HepG2 (cell line): ENCODE results near the gene SAMSN1. TPM values are rescaled to one million over a fixed set of nuclear protein-coding genes. Genes with fewer than 3 reads are reported as not detected.

Source experiments
- ATAC-seq: fragments of 200-7000 bp; cut with Tn5 transposase; 3 replicates; pipeline ENCODE4 v1.9.1; 2020; ENCODE audit warnings: mild to moderate bottlenecking, moderate library complexity
- BruUV-seq: library from RNA; stranded (reverse); fragments of 400-500 nt; replicated peaks from 2 replicates; lab custom pipeline; 2021; lab: Mats Ljungman, UMichigan
- CTCF ChIA-PET: fragments of 300-600 bp; formaldehyde crosslinking; extraction: SDS; loops from one replicate; lab custom pipeline; 2021; ENCODE audit warnings: low total read pairs, inconsistent platforms, low intra/inter-chr PET ratio; lab: Yijun Ruan, JAX
- POLR2A ChIA-PET: fragments of 350-600 bp; sonication (Branson Sonifier 250); formaldehyde crosslinking; loops from one replicate; lab custom pipeline; 2020; ENCODE audit warnings: antibody characterized with exemption, inconsistent platforms; lab: Yijun Ruan, JAX
- DNase-seq: peaks from one replicate; pipeline ENCODE4 v3.0.0-alpha.2; 2015; ENCODE audit warnings: low spot score
- FAIRE-seq: peaks from 3 replicates; lab custom pipeline; 2011; peaks lifted over from hg19 to GRCh38; lab: Jason Lieb, UNC
- H2AFZ ChIP-seq: one replicate; pipeline ENCODE4 v1.6.1; 2011; ENCODE audit warnings: low read length, inconsistent platforms
- H3K27ac ChIP-seq: fragments of 300-600 bp; 3 replicates; pipeline ENCODE4 v1.8.0; 2011; ENCODE audit warnings: mixed run types, mild to moderate bottlenecking, mixed read lengths, low read length, inconsistent platforms; ENCODE audit not compliant: insufficient read depth; ENCODE audit errors: extremely low read length
- H3K27me3 ChIP-seq, 2 experiments: fragments of 200-600 bp in 1 of 2; 2 replicates in 1 of 2; 3 replicates in 1 of 2; pipeline versions ENCODE4 v1.6.0 to v1.8.0; 2011; ENCODE audit warnings: low read length in 2 of 2, mild to moderate bottlenecking in 2 of 2, moderate library complexity in 2 of 2, inconsistent platforms in 1 of 2; ENCODE audit not compliant: insufficient read depth in 2 of 2, control insufficient read depth in 1 of 2
- H3K36me3 ChIP-seq, 2 experiments: fragments of 200-600 bp in 1 of 2; replicated peaks in 1 of 2; 2 replicates in 1 of 2; 3 replicates in 1 of 2; pipeline versions ENCODE4 v1.5.1 to v1.8.0; 2011; ENCODE audit warnings: low read length in 2 of 2, inconsistent platforms in 1 of 2; ENCODE audit not compliant: insufficient read depth in 2 of 2, control insufficient read depth in 1 of 2
- H3K4me1 ChIP-seq: 2 replicates; pipeline ENCODE4 v1.5.1; 2012; ENCODE audit warnings: low read length, inconsistent platforms; ENCODE audit not compliant: insufficient read depth
- H3K4me2 ChIP-seq: 2 replicates; pipeline ENCODE4 v1.6.0; 2011; ENCODE audit warnings: low read depth, low read length, inconsistent platforms
- H3K4me3 ChIP-seq, 3 experiments: fragments of 200-600 bp in 1 of 3; sonication (generic), shearing (Covaris generic) in 1 of 3; replicated peaks in 1 of 3; 2 replicates each; pipeline ENCODE4 v1.5.1; 2011 to 2016; ENCODE audit warnings: low read length in 3 of 3, inconsistent platforms in 2 of 3, low read depth in 2 of 3, mild to moderate bottlenecking in 2 of 3, control low read depth in 1 of 3, mixed read lengths in 1 of 3; ENCODE audit not compliant: insufficient read depth in 1 of 3
- H3K79me2 ChIP-seq: one replicate; pipeline ENCODE4 v1.6.1; 2011; ENCODE audit warnings: low read length, inconsistent platforms; ENCODE audit not compliant: insufficient read depth
- H3K9ac ChIP-seq: 2 replicates; pipeline ENCODE4 v1.6.0; 2011; ENCODE audit warnings: mild to moderate bottlenecking, low read depth, low read length, inconsistent platforms; ENCODE audit not compliant: insufficient read depth
- H3K9me3 ChIP-seq: 2 replicates; pipeline ENCODE4 v1.5.1; 2012; ENCODE audit warnings: mild to moderate bottlenecking, low read length
- H4K20me1 ChIP-seq: 2 replicates; pipeline ENCODE4 v1.6.0; 2011; ENCODE audit warnings: inconsistent platforms, mild to moderate bottlenecking, low read length, moderate library complexity; ENCODE audit not compliant: insufficient read depth
- SNRNP70 ChIP-seq: fragments of 200-400 bp; formaldehyde crosslinking; IDR thresholded peaks from 2 replicates; pipeline ENCODE4 v1.6.1; 2017; ENCODE audit warnings: mild to moderate bottlenecking, low read depth, low read length, moderate library complexity
- XBP1 ChIP-seq: sonication (generic); formaldehyde crosslinking; IDR thresholded peaks from 2 replicates; pipeline ENCODE4 v1.5.0; 2020; ENCODE audit warnings: missing genetic modification reagents
- ZBTB1 ChIP-seq: sonication (generic); formaldehyde crosslinking; IDR thresholded peaks from 2 replicates; pipeline ENCODE4 v1.4.0; 2020; ENCODE audit warnings: missing genetic modification reagents, borderline replicate concordance
- ZFP1 ChIP-seq: IDR thresholded peaks from 2 replicates; pipeline ENCODE4 v1.6.1; 2016
- ZNF160 ChIP-seq: sonication (generic); formaldehyde crosslinking; IDR thresholded peaks from 2 replicates; pipeline ENCODE4 v1.8.0; 2022; ENCODE audit warnings: mild to moderate bottlenecking, inconsistent platforms, missing genetic modification reagents
- ZNF75D ChIP-seq: sonication (generic); formaldehyde crosslinking; IDR thresholded peaks from 2 replicates; pipeline ENCODE4 v1.8.1; 2023; ENCODE audit warnings: missing genetic modification reagents, mild to moderate bottlenecking, borderline replicate concordance
- ZNF775 ChIP-seq: sonication (generic); formaldehyde crosslinking; IDR thresholded peaks from 2 replicates; pipeline ENCODE4 v1.4.0; 2020; ENCODE audit warnings: missing genetic modification reagents, mild to moderate bottlenecking, moderate library complexity, borderline replicate concordance
- WGBS: methylation state at CpG from one replicate; pipeline ENCODE4 v1.1.6; 2017; ENCODE audit warnings: low lambda C conversion rate; 5-methylcytosine and 5-hydroxymethylcytosine counted together
- in situ Hi-C: cut with HindIII; loops from 2 replicates; pipeline ENCODE4 v1.10.0; 2017; ENCODE audit warnings: low pct_unique_long_range_greater_than_20kb; ENCODE audit not compliant: extremely low pct_ligation_motif_present
- intact Hi-C: fragments of 100-400 bp; cut with micrococcal nuclease; formaldehyde crosslinking; loops from one replicate; pipeline ENCODE4 v1.10.0; 2022; ENCODE audit not compliant: unreplicated experiment
- polyA plus RNA-seq, 8 experiments: library from polyadenylated mRNA; depleted of rRNA in 3 of 8; stranded (reverse) in 7 of 8; unstranded in 1 of 8; fragments of >200 nt; fragmentation: Illumina TruSeq in 4 of 8; extraction: Trizol in 4 of 8; gene quantifications; 2 replicates each; pipeline versions ENCODE4 v1.2.1 to v1.2.3, GENCODE V29; 2011 to 2016; ENCODE audit warnings: low read depth in 4 of 8, missing spikeins in 1 of 8, mixed read lengths in 1 of 8; ENCODE audit not compliant: insufficient read depth in 1 of 8
- total RNA-seq, 5 experiments: library from RNA; depleted of rRNA; stranded (reverse); fragments of >200 nt; fragmentation: Illumina TruSeq; extraction: Trizol; gene quantifications; 2 replicates each; pipeline ENCODE4 v1.2.3, GENCODE V29; 2016; ENCODE audit warnings: low read depth in 1 of 5
- TF ChIP-seq, protein P1 (sequence below): sonication (generic); formaldehyde crosslinking; IDR thresholded peaks from 2 replicates; pipeline ENCODE4 v1.4.0; 2020; ENCODE audit warnings: missing genetic modification reagents
- TF ChIP-seq, protein P2 (sequence below): sonication (generic); formaldehyde crosslinking; IDR thresholded peaks from 2 replicates; pipeline ENCODE4 v1.8.0; 2022; ENCODE audit warnings: missing genetic modification reagents, mild to moderate bottlenecking, moderate library complexity, borderline replicate concordance
- TF ChIP-seq, protein P3 (sequence below): sonication (generic); formaldehyde crosslinking; IDR thresholded peaks from 2 replicates; pipeline ENCODE4 v1.4.0; 2020; ENCODE audit warnings: mild to moderate bottlenecking, missing genetic modification reagents, borderline replicate concordance
- TF ChIP-seq, protein P4 (sequence below): sonication (generic); formaldehyde crosslinking; IDR thresholded peaks from 2 replicates; pipeline ENCODE4 v1.4.0; 2020; ENCODE audit warnings: missing genetic modification reagents

SAMSN1 gene
- total and polyA plus RNA-seq, 2 of the 13 experiments (the other 11 are each of a cell fraction or from before 2014, with no cell fraction given) = 0.09 TPM; not detected in 1

DNA sequence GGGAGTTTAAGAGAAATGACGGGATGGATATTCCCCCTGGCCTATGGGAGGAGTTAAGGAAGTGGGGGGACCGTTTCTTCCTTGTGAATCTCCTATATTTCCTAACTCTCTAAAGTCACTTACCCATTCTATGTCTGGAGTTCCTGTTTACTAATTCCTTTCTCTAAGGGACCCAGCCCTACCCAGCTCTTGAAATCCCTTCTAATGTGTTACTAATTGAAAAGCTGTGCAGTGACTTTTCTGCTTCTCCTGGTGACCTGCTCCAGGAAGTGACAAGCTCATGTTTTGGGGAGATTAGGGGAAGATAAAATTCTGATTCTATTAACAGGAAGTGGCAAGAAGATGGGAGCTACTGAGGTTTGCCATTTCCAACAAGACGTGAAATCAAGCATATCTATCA lies 4.0 kb upstream of the SAMSN1 start:
- Histone ChIP-seq H3K27ac (no peak overlapping the region), H3K9ac (no peak overlapping the region), H3K4me3 (no peak overlapping the region), H3K9me3 (no peaks in the 10 kb centered on the region), H3K79me2 (no peaks in the 10 kb centered on the region), H3K4me1 (no peaks in the 10 kb centered on the region), H3K4me2 (no peak overlapping the region), H4K20me1 (no peaks in the 10 kb centered on the region), H3K36me3 (no peaks in the 10 kb centered on the region), H2AFZ (no peak overlapping the region), H3K27me3 (no peaks in the 10 kb centered on the region)
- intact Hi-C loops = no loop called here
- in situ Hi-C loops = no loop called here
- no peak for DNase-seq
- BruUV-seq = no TSS peak
- CTCF ChIA-PET = no interaction called here
- POLR2A ChIA-PET = no interaction called here
- WGBS = 0% methylated on average over 3 of the region's 3 CpGs
- no peak for FAIRE-seq
- no peak for ATAC-seq
- TF ChIP-seq SNRNP70 = no peak
- TF ChIP-seq, protein P1, sequence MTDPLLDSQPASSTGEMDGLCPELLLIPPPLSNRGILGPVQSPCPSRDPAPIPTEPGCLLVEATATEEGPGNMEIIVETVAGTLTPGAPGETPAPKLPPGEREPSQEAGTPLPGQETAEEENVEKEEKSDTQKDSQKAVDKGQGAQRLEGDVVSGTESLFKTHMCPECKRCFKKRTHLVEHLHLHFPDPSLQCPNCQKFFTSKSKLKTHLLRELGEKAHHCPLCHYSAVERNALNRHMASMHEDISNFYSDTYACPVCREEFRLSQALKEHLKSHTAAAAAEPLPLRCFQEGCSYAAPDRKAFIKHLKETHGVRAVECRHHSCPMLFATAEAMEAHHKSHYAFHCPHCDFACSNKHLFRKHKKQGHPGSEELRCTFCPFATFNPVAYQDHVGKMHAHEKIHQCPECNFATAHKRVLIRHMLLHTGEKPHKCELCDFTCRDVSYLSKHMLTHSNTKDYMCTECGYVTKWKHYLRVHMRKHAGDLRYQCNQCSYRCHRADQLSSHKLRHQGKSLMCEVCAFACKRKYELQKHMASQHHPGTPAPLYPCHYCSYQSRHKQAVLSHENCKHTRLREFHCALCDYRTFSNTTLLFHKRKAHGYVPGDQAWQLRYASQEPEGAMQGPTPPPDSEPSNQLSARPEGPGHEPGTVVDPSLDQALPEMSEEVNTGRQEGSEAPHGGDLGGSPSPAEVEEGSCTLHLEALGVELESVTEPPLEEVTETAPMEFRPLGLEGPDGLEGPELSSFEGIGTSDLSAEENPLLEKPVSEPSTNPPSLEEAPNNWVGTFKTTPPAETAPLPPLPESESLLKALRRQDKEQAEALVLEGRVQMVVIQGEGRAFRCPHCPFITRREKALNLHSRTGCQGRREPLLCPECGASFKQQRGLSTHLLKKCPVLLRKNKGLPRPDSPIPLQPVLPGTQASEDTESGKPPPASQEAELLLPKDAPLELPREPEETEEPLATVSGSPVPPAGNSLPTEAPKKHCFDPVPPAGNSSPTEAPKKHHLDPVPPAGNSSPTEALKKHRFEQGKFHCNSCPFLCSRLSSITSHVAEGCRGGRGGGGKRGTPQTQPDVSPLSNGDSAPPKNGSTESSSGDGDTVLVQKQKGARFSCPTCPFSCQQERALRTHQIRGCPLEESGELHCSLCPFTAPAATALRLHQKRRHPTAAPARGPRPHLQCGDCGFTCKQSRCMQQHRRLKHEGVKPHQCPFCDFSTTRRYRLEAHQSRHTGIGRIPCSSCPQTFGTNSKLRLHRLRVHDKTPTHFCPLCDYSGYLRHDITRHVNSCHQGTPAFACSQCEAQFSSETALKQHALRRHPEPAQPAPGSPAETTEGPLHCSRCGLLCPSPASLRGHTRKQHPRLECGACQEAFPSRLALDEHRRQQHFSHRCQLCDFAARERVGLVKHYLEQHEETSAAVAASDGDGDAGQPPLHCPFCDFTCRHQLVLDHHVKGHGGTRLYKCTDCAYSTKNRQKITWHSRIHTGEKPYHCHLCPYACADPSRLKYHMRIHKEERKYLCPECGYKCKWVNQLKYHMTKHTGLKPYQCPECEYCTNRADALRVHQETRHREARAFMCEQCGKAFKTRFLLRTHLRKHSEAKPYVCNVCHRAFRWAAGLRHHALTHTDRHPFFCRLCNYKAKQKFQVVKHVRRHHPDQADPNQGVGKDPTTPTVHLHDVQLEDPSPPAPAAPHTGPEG (CRISPR knock-in tag) = no peak
- TF ChIP-seq, protein P2, sequence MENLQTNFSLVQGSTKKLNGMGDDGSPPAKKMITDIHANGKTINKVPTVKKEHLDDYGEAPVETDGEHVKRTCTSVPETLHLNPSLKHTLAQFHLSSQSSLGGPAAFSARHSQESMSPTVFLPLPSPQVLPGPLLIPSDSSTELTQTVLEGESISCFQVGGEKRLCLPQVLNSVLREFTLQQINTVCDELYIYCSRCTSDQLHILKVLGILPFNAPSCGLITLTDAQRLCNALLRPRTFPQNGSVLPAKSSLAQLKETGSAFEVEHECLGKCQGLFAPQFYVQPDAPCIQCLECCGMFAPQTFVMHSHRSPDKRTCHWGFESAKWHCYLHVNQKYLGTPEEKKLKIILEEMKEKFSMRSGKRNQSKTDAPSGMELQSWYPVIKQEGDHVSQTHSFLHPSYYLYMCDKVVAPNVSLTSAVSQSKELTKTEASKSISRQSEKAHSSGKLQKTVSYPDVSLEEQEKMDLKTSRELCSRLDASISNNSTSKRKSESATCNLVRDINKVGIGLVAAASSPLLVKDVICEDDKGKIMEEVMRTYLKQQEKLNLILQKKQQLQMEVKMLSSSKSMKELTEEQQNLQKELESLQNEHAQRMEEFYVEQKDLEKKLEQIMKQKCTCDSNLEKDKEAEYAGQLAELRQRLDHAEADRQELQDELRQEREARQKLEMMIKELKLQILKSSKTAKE (CRISPR knock-in tag) = no peak
- no peak for TF ChIP-seq ZBTB1
- no peak for TF ChIP-seq XBP1 (CRISPR knock-in tag)
- TF ChIP-seq, protein P3, sequence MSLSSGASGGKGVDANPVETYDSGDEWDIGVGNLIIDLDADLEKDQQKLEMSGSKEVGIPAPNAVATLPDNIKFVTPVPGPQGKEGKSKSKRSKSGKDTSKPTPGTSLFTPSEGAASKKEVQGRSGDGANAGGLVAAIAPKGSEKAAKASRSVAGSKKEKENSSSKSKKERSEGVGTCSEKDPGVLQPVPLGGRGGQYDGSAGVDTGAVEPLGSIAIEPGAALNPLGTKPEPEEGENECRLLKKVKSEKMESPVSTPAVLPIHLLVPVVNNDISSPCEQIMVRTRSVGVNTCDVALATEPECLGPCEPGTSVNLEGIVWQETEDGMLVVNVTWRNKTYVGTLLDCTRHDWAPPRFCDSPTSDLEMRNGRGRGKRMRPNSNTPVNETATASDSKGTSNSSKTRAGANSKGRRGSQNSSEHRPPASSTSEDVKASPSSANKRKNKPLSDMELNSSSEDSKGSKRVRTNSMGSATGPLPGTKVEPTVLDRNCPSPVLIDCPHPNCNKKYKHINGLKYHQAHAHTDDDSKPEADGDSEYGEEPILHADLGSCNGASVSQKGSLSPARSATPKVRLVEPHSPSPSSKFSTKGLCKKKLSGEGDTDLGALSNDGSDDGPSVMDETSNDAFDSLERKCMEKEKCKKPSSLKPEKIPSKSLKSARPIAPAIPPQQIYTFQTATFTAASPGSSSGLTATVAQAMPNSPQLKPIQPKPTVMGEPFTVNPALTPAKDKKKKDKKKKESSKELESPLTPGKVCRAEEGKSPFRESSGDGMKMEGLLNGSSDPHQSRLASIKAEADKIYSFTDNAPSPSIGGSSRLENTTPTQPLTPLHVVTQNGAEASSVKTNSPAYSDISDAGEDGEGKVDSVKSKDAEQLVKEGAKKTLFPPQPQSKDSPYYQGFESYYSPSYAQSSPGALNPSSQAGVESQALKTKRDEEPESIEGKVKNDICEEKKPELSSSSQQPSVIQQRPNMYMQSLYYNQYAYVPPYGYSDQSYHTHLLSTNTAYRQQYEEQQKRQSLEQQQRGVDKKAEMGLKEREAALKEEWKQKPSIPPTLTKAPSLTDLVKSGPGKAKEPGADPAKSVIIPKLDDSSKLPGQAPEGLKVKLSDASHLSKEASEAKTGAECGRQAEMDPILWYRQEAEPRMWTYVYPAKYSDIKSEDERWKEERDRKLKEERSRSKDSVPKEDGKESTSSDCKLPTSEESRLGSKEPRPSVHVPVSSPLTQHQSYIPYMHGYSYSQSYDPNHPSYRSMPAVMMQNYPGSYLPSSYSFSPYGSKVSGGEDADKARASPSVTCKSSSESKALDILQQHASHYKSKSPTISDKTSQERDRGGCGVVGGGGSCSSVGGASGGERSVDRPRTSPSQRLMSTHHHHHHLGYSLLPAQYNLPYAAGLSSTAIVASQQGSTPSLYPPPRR (CRISPR knock-in tag) = no peak
- TF ChIP-seq, protein P4, sequence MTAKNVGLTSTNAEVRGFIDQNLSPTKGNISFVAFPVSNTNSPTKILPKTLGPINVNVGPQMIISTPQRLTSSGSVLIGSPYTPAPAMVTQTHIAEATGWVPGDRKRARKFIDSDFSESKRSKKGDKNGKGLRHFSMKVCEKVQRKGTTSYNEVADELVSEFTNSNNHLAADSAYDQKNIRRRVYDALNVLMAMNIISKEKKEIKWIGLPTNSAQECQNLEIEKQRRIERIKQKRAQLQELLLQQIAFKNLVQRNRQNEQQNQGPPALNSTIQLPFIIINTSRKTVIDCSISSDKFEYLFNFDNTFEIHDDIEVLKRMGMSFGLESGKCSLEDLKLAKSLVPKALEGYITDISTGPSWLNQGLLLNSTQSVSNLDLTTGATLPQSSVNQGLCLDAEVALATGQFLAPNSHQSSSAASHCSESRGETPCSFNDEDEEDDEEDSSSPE (CRISPR knock-in tag) = no peak
- no peak for TF ChIP-seq ZNF75D
- TF ChIP-seq ZFP1 (CRISPR knock-in tag) = no peak
- no peak for TF ChIP-seq ZNF160
- TF ChIP-seq ZNF775 (CRISPR knock-in tag) = no peak
